T-helper 2 cell treated with Interferon-gamma antibody and Interleukin-4, amounts not matched to agents 5 μg/mL and 100 μg/mL, for 36 hours (primary cell): ENCODE data around the gene ESPNL.
A peak's percentile ranks its signal among the peaks of the same experiment; 100 is the strongest.

ENCODE experiments used
- DNase-seq: peaks from one replicate; pipeline ENCODE4 v3.0.0; 2021; ENCODE audit warnings: low spot score
- H3K27ac Mint-ChIP-seq: one replicate; pipeline ENCODE4 v1.8.0; 2021; ENCODE audit warnings: mild to moderate bottlenecking, mixed read lengths
- H3K27me3 Mint-ChIP-seq: one replicate; pipeline ENCODE4 v1.8.0; 2021; ENCODE audit warnings: low read depth, mixed read lengths
- H3K36me3 Mint-ChIP-seq: one replicate; pipeline ENCODE4 v1.8.0; 2021; ENCODE audit warnings: low read depth, mixed read lengths
- H3K4me1 Mint-ChIP-seq: one replicate; pipeline ENCODE4 v1.8.0; 2021; ENCODE audit warnings: low read depth, mixed read lengths
- H3K4me3 Mint-ChIP-seq: one replicate; pipeline ENCODE4 v1.8.0; 2022; ENCODE audit warnings: mild to moderate bottlenecking, moderate library complexity, mixed read lengths
- H3K9me3 Mint-ChIP-seq: one replicate; pipeline ENCODE4 v1.8.0; 2021; ENCODE audit warnings: mixed read lengths

Gene ESPNL

DNA sequence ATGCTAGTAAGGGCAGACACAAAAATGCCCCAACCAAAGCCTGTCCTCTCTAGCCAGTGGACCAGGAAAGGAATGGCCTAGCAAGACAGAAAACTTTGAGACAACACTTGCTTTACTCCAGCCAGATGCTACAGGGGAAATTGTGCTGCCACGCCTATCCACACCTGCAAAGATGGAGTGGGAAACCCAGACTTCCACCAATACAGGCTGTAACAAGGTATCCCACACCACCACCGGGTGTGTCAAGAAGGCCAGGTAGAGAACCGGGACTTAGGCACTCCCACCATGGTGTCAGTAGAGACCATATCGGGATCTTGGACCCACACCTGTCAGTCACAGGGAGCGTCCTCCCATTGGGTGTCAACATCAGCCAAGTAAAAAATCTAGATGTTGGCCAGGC lies 16.2 kb upstream of the ESPNL start:
- H3K9me3 Mint-ChIP-seq, result no peaks in the 10 kb centered on the region
- no peak overlapping the region for H3K27ac Mint-ChIP-seq
- DNase-seq, result no peak
- peaks cover 6% of the 10 kb centered on the region for H3K4me1 Mint-ChIP-seq
- H3K27me3 Mint-ChIP-seq, result no peaks in the 10 kb centered on the region
- peaks cover 60% of the 10 kb centered on the region for H3K36me3 Mint-ChIP-seq
- H3K4me3 Mint-ChIP-seq, result no peak overlapping the region

DNA sequence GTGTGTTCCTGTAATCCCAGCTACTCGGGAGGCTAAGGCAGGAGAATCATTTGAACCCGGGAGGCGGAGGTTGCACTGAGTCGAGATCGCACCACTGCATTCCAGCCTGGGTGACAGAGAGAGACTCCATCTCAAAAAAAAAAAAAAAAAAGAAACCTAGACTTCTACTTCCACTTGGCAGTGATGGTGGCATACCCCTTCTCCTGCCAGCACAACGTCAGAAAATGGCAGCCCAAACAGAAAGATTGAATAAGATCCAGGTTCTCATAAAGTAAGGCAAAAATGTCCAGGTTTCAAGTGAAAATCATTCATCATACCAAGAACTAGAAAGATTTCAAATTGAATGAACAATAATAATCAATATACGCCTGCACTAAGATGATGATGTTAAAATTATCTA lies 15.4 kb upstream of the ESPNL start:
- Mint-ChIP-seq H3K9me3 (no peaks in the 10 kb centered on the region), H3K4me1 (peaks cover 6% of the 10 kb centered on the region), H3K27me3 (no peaks in the 10 kb centered on the region), H3K27ac (no peak overlapping the region), H3K36me3 (peaks cover 57% of the 10 kb centered on the region), H3K4me3 (no peak overlapping the region)
- DNase-seq, result no peak

DNA sequence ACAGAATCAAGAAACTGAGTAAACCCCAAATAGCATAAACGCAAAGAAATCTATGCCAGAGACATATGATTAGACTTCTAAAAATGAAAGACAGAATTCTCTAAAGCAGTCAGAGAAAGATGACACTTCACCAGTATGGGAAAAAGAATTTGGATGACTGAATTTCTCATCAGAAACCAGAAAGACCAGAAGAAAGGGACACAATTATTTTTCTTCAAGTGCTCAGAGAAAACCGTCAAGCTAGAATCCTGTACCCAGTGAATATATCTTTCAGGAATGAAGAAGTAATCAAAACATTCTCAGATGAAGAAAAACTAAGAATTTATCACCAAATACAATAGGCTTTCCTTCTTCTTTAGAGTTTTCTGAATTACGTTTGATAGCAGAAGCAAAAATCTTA lies 14.2 kb upstream of the ESPNL start:
- Mint-ChIP-seq H3K27me3 (no peaks in the 10 kb centered on the region), H3K36me3 (peaks cover 47% of the 10 kb centered on the region), H3K27ac (no peak overlapping the region), H3K4me1 (peaks cover 6% of the 10 kb centered on the region), H3K4me3 (no peak overlapping the region), H3K9me3 (no peaks in the 10 kb centered on the region)
- no peak for DNase-seq

DNA sequence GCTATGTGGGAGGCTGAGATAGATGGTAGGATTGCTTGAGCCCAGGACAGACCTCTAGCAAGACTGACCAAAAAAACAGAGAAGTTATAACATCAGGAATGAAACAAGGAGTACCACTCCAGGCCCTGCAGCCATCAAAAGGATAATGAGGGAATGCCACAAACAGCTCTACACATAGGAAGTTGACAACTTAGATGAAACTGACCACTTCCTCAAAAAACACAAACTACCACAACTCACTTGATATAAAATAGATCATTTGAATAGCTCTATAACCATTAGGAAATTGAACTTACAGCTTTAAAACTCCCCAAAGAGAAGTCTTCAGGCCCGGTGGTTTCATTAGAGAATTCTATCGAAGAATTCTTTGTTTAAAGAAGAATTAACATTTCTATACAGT lies 12.9 kb upstream of the ESPNL start:
- Mint-ChIP-seq H3K27me3 (no peaks in the 10 kb centered on the region), H3K4me3 (no peak overlapping the region)

DNA sequence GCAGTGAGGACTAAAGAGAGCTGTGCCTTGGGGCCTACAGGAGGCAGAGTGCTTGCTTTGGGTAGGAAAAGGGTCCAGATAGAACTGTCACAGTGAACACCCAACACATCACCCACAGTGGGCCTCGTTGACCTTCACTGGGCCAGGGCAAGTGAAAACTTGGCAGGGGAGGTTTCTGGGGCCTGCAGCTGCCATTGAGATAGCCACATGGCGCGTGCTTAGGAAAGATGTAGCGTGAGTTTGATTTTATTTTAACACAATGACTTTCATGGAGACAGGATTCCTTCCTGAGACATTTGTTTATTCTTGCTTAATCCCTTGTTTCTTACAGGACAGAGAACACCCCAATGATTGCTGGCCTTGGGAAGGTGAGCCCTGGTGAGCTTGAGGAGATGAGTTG lies 9.3 kb upstream of the ESPNL start:
- no peak for DNase-seq
- Mint-ChIP-seq H3K4me3 (no peak overlapping the region), H3K9me3 (no peaks in the 10 kb centered on the region), H3K36me3 (peaks cover 19% of the 10 kb centered on the region), H3K27me3 (no peaks in the 10 kb centered on the region), H3K4me1 (peaks cover 6% of the 10 kb centered on the region), H3K27ac (no peak overlapping the region)

More for the DNA sequence above, 12.9 kb upstream of the ESPNL start:
- Mint-ChIP-seq H3K27ac (peak overlapping the region; percentile 4), H3K9me3 (no peaks in the 10 kb centered on the region), H3K4me1 (peaks cover 6% of the 10 kb centered on the region), H3K36me3 (peaks cover 37% of the 10 kb centered on the region)
- no peak for DNase-seq

DNA sequence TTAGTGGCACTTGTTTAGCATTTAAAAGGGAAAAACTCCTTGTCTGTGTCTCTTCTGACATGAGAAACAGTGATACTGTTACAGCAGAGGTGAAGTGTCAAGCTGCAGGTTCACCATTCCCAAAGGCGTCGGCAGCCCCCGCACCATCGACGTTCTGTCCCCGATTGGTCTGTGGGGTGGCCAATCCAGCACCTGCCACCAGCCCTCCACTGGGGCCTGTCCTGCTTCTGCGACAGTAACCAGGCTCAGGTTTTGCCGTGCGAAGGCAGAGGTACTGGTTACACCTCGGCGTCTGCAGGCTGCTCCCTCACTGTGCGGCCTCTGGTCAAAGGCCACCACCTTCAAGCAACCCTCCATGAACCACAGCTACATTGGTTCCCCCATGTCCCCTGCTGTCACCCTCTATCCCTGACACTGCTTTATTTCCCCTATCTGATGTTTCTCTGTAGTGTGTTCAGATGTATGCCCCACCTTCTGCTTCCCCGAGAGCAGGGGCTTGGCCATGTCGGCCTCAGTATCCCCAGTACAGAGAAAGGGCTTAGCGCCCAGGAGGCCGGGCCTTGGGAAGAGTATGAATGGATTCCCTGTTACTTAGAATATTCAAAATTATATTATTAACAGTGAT lies 8.6 kb upstream of the ESPNL start:
- no peaks in the 10 kb centered on the region for H3K9me3 Mint-ChIP-seq
- H3K4me1 Mint-ChIP-seq, result peaks cover 6% of the 10 kb centered on the region
- peaks cover 16% of the 10 kb centered on the region for H3K36me3 Mint-ChIP-seq
- no peaks in the 10 kb centered on the region for H3K27me3 Mint-ChIP-seq
- no peak for DNase-seq
- H3K27ac Mint-ChIP-seq, result no peak overlapping the region
- no peak overlapping the region for H3K4me3 Mint-ChIP-seq

DNA sequence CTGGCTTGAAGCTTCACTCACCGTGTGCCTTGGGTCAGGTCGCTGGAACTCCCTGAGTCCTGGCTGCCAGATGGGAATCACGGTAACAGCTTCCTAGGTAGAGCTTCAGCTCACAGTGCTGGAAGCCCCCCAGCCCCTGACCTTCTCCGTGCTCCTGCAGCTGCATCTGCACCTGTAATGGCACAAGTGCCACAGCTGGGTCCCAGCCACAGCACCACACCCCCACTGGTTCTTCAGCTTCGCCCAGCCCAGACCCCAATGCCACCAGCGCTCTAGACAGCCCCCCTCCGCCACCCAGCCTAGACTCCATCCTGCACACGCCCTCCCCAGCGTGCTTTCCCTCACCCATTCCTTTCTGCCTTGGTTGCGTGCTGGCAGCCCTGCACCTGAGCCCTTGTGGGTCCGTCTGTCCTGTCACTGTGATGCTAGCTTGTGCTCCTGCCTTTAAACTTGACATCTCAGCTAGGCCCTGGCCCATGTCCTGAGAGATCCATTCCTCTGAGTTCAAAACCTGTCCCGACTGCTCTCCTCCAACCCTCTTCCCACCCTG lies 7.6 kb upstream of the ESPNL start:
- Mint-ChIP-seq H3K27me3 (no peaks in the 10 kb centered on the region), H3K4me1 (no peaks in the 10 kb centered on the region), H3K36me3 (peaks cover 9% of the 10 kb centered on the region), H3K9me3 (no peaks in the 10 kb centered on the region), H3K27ac (peak overlapping the region; percentile 49), H3K4me3 (no peak overlapping the region)
- DNase-seq, result no peak

DNA sequence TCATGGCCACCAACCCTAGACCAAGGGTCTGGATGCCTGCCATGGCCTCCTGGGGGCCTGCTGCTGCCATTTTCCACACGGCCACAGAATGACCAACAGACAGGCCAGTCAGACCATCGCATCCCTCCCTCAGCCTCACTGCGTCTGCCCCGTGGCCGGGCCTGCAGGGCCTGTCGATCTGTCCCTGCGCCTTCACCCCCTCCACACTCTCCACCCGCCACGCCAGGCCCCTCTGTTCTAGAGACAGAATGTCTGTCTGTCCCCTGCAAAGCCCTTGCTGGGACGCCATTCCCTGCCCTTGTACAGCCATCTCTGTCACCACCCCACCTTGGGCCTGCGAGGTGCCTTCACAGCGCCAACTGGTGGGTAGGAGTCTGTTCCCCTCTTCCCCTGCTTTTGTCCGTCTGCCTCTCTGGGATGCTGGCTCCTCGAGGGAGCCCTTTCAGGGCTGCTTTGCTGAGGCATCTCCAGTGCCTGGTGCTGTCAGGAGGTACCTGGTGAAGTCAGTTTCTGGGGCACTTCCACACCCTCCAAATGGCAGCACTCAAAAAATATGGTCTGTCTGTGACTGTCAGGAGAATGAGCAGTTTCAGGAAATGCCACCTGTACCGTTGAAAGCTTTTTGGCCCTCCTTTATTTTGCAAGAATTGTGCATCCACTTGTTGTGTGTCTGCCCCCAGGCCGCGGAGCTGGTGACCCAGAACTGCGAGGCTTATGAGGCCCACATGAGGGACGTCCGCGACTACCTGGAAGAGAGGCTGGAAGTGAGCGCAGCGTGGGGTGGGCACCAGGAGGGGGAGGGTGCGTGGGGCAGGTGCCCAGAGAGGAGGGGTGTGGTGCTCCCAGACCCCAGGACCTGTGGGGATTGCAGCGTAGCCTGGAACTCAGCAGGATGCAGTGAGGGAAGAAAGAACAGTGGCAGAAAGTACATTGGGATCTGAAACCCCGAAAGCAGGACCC lies 6.7 kb upstream of the ESPNL start:
- no peaks in the 10 kb centered on the region for H3K4me1 Mint-ChIP-seq
- peaks cover 12% of the 10 kb centered on the region for H3K36me3 Mint-ChIP-seq
- no peak for DNase-seq
- no peaks in the 10 kb centered on the region for H3K9me3 Mint-ChIP-seq
- peak overlapping the region; percentile 49 for H3K27ac Mint-ChIP-seq
- H3K27me3 Mint-ChIP-seq, result no peaks in the 10 kb centered on the region
- H3K4me3 Mint-ChIP-seq, result no peak overlapping the region

DNA sequence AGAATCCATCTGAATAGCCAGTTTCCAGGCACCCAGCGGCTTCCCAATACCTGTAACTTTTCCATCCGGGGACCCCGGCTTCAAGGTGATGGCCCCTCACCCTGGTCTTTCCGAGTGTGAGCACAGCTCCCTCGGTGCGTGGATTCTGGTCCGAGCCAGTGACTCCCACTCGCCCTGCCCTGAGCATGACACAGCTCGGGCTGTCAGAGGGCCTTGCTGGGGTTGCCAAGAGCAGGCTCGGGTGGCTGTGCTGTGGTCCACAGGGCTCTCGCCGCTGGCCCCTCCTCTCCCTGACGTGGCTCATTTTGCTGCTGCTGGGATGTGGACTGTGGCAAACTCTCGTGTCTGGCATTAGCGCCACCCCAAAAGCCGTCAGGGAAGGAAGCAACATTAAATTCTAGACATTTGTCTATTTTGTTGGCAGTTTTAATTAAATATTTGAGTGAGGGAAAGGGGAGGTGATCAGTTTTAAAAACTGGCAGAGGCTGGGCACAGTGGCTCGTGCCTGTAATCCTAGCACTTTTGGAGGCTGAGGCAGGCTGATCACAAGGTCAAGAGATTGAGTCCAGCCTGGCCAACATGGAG lies 5.6 kb upstream of the ESPNL start:
- Mint-ChIP-seq H3K4me1 (no peaks in the 10 kb centered on the region), H3K27me3 (no peaks in the 10 kb centered on the region), H3K4me3 (no peak overlapping the region), H3K36me3 (peaks cover 14% of the 10 kb centered on the region), H3K9me3 (no peaks in the 10 kb centered on the region), H3K27ac (no peak overlapping the region)
- DNase-seq, result no peak

DNA sequence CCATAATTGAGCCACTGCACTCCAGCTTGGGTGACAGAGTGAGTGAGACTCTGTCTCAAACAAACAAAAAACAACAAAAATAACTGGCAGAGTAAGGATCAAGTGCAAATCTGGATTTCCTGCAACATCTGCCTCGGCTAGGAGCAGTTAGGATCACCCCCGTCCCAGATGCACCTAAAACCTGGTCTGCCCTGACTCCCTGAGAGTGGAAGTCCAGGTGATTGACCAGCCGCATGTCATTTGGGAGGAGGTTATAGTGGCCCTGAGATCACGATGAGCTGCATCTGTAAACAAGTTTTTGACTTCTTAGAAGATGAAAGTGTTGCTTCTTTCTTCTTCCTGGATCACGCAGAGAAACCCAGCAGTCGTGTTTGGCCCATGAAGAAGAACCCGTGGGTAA lies 5.0 kb upstream of the ESPNL start:
- no peaks in the 10 kb centered on the region for H3K27me3 Mint-ChIP-seq
- no peak overlapping the region for H3K4me3 Mint-ChIP-seq
- no peak for DNase-seq
- H3K36me3 Mint-ChIP-seq, result peaks cover 14% of the 10 kb centered on the region
- H3K9me3 Mint-ChIP-seq, result no peaks in the 10 kb centered on the region
- H3K4me1 Mint-ChIP-seq, result no peaks in the 10 kb centered on the region
- H3K27ac Mint-ChIP-seq, result no peak overlapping the region

DNA sequence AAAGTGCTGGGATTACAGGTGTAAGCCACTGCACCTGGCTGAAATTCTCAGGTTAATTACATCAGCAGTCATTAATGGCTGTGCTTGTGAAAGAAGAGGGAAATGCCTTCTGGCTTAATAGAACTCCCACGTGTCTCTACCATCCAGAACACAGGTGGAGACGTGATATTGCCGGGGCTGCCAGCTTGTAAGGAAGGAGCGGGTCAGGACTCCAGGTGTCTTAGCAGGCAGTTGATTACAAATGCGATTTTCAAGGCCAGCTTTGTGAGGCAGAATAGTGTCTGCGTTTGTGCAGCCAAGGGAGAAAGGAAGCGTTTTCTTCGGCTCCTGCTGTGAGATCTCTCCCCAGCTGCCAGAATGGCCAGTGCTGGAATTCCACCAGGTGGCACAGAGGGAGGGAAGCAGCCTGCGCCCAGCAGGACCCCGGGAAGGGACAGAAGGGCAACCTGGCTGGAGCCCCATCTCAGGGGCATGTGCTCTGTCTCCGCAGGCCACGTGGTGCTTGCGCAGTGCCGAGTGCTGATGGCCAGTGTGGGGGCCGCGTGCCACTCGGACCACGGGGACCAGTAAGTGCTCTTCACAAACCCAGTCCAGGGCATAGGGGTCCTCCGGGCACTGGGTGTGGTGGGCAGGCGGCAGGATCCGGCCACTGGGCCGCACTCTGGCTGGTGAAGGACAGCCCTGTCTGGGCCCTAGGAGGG lies 3.7 kb upstream of the ESPNL start:
- Mint-ChIP-seq H3K27me3 (no peaks in the 10 kb centered on the region), H3K36me3 (peaks cover 14% of the 10 kb centered on the region), H3K4me1 (no peaks in the 10 kb centered on the region), H3K4me3 (no peak overlapping the region), H3K9me3 (no peaks in the 10 kb centered on the region), H3K27ac (no peak overlapping the region)
- no peak for DNase-seq

DNA sequence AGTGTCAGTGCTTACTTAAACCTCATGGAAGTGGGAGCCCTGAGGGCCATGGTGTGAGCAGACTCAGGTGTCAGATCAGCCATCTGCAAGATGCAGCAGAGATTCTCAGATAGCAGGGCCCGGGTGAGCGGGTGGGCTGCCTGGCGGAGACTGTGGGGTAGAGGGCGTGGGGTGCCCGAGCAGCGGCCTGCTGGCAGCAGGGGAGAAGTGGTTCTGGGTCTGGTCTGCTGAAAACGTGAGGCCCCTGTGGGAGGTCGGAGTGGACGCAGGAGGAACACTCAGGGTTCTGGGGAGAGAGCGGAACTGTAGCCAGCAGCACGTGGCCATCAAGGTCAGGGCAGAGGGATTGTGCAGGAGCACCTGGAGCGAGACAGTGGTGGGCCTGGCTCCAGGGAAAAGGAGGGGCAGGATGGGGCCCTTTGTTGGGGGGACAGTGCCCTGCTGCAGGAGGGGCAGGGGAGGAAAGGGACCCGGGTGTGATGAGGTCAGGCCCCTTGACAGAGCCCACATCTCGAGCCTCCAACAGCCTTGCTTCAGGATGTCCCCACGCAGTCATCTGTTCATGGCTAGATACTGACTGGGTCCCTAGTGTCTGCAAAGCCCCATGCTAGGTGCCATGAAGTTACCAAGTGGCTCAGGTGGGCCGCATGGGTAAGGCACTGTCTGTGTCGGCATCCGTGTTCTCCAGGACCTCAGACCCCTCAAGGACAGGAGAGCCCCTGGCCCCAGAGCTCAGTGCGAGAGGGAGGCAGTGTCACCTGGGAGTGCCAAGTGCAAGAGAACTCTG lies 2.7 kb upstream of the ESPNL start:
- peaks cover 14% of the 10 kb centered on the region for H3K36me3 Mint-ChIP-seq
- no peaks in the 10 kb centered on the region for H3K27me3 Mint-ChIP-seq
- no peak overlapping the region for H3K27ac Mint-ChIP-seq
- H3K9me3 Mint-ChIP-seq, result no peaks in the 10 kb centered on the region
- no peak for DNase-seq
- no peaks in the 10 kb centered on the region for H3K4me1 Mint-ChIP-seq
- no peak overlapping the region for H3K4me3 Mint-ChIP-seq
